Smooth muscle cell (in vitro differentiated cells): ENCODE data around the gene XRRA1. TPM values are rescaled to one million over a fixed set of nuclear protein-coding genes. Genes with fewer than 3 reads are reported as not detected.

Source experiments
- DNase-seq: peaks from one replicate; lab custom pipeline; 2025; ENCODE audit not compliant: unreplicated experiment; lab: John Stamatoyannopoulos, UW
- H2AFZ ChIP-seq: fragments of 200-600 bp; sonication (generic); 2 replicates; pipeline ENCODE4 v1.6.0; 2016; ENCODE audit warnings: antibody characterized with exemption, low read depth, mild to moderate bottlenecking
- H3F3A ChIP-seq: fragments of 200-600 bp; sonication (generic); 2 replicates; pipeline ENCODE4 v1.6.0; 2017; ENCODE audit warnings: antibody characterized with exemption, low read depth
- H3K27ac ChIP-seq: fragments of 200-600 bp; sonication (generic); 2 replicates; pipeline ENCODE4 v1.5.1; 2016; ENCODE audit warnings: low read depth, mild to moderate bottlenecking
- H3K27me3 ChIP-seq: fragments of 200-600 bp; sonication (generic); 2 replicates; pipeline ENCODE4 v1.6.1; 2016; ENCODE audit warnings: low read depth, mild to moderate bottlenecking
- H3K36me3 ChIP-seq: fragments of 200-600 bp; sonication (generic); 2 replicates; pipeline ENCODE4 v1.5.1; 2016; ENCODE audit warnings: low read depth
- H3K4me1 ChIP-seq: fragments of 200-600 bp; sonication (generic); 2 replicates; pipeline ENCODE4 v1.5.1; 2016; ENCODE audit warnings: low read depth
- H3K4me2 ChIP-seq: fragments of 200-600 bp; sonication (generic); 2 replicates; pipeline ENCODE4 v1.6.0; 2016; ENCODE audit warnings: mild to moderate bottlenecking
- H3K4me3 ChIP-seq: fragments of 200-600 bp; sonication (generic); 2 replicates; pipeline ENCODE4 v1.5.1; 2016; ENCODE audit warnings: mild to moderate bottlenecking
- H3K79me2 ChIP-seq: fragments of 200-600 bp; sonication (generic); 2 replicates; pipeline ENCODE4 v1.6.0; 2016; ENCODE audit warnings: low read depth, mild to moderate bottlenecking
- H3K9ac ChIP-seq: fragments of 200-600 bp; sonication (generic); 2 replicates; pipeline ENCODE4 v1.6.0; 2016; ENCODE audit warnings: low read depth
- H3K9me3 ChIP-seq: fragments of 200-600 bp; sonication (generic); replicated peaks from 2 replicates; pipeline ENCODE4 v1.5.1; 2016; ENCODE audit warnings: low read depth
- H4K20me1 ChIP-seq: fragments of 200-600 bp; sonication (generic); 2 replicates; pipeline ENCODE4 v1.6.0; 2016; ENCODE audit warnings: low read depth
- WGBS: methylation state at CpG from one replicate; pipeline ENCODE4 v1.1.7; 2016; ENCODE audit warnings: low lambda C conversion rate; 5-methylcytosine and 5-hydroxymethylcytosine counted together
- polyA plus RNA-seq: library from polyadenylated mRNA; unstranded; fragments of >200 nt; fragmentation: Nextera tagmentation; extraction: Ambion mirVana; gene quantifications from 2 replicates; pipeline ENCODE4 v1.2.1, GENCODE V29; 2016
- total RNA-seq: library from RNA; depleted of rRNA; stranded (reverse); fragments of >200 nt; gene quantifications from 2 replicates; pipeline ENCODE4 v1.2.3, GENCODE V29; 2014
- TF ChIP-seq, protein P1 (sequence below): fragments of 200-600 bp; sonication (generic); IDR thresholded peaks from 2 replicates; pipeline ENCODE4 v1.5.1; 2017; ENCODE audit warnings: borderline replicate concordance, mild to moderate bottlenecking, antibody characterized with exemption; ENCODE audit not compliant: insufficient read depth, poor library complexity, severe bottlenecking

The XRRA1 gene
- total and polyA plus RNA-seq, 2 experiments from 2014 or later = 3.8 to 9.4 TPM

DNA sequence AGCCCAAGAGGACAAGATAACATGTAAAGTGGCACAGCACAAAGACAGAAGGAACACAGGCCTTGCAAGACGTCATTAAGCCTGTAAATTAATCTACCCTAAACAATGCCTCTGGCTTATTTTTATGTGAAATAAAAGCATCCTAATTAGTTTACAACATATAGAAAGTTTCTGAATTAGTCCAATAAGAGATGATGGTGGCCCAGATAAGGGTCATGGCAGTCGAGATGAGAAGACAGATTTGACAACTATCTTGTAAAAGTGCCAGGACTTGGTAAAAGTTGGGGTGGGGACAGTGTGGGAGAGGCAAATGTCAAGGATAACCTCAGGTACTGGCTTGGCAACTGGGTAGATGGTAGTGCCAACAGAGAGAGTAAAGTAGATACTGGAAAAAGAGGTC is 13.6 kb downstream of the XRRA1 start:
- H3K4me1 ChIP-seq = no peaks in the 10 kb centered on the region
- WGBS = 88% methylated on average over 2 of the region's 2 CpGs

DNA sequence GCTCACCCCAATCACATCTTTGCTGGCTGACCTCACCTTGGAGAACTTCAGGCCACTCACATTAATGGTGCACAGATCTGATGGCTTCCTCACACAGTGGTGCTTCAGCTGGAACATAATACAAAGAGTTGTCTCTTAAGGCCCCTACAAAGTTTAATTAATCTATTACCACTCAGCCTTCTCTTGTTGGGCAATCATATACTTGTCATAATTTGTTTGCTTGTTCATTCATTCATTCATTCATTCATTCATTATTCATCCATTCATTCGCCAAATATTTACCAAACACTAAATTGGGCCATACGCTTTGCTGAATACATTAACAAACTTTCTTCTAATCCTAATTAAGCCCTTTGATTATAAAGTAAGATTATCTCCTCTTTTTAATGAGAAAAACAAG is 15.1 kb downstream of the XRRA1 start:
- Histone ChIP-seq H3K4me3 (no peak overlapping the region), H3K9me3 (no peaks in the 10 kb centered on the region), H3F3A (no peaks in the 10 kb centered on the region), H4K20me1 (no peaks in the 10 kb centered on the region), H3K4me2 (no peak overlapping the region), H3K36me3 (no peaks in the 10 kb centered on the region), H2AFZ (no peak overlapping the region), H3K9ac (no peak overlapping the region), H3K79me2 (no peaks in the 10 kb centered on the region), H3K27ac (no peak overlapping the region), H3K27me3 (no peaks in the 10 kb centered on the region), H3K4me1 (no peaks in the 10 kb centered on the region)
- TF ChIP-seq, protein P1, sequence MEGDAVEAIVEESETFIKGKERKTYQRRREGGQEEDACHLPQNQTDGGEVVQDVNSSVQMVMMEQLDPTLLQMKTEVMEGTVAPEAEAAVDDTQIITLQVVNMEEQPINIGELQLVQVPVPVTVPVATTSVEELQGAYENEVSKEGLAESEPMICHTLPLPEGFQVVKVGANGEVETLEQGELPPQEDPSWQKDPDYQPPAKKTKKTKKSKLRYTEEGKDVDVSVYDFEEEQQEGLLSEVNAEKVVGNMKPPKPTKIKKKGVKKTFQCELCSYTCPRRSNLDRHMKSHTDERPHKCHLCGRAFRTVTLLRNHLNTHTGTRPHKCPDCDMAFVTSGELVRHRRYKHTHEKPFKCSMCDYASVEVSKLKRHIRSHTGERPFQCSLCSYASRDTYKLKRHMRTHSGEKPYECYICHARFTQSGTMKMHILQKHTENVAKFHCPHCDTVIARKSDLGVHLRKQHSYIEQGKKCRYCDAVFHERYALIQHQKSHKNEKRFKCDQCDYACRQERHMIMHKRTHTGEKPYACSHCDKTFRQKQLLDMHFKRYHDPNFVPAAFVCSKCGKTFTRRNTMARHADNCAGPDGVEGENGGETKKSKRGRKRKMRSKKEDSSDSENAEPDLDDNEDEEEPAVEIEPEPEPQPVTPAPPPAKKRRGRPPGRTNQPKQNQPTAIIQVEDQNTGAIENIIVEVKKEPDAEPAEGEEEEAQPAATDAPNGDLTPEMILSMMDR = no peak
- no peak for DNase-seq
- 100% methylated on average over 2 of the region's 2 CpGs for WGBS

More for the DNA sequence above, 13.6 kb downstream of the XRRA1 start:
- TF ChIP-seq, protein P1 = no peak
- Histone ChIP-seq H3K36me3 (no peaks in the 10 kb centered on the region), H3K4me2 (no peak overlapping the region), H4K20me1 (no peaks in the 10 kb centered on the region), H3K9me3 (no peaks in the 10 kb centered on the region), H3K27me3 (no peaks in the 10 kb centered on the region), H3K27ac (no peak overlapping the region), H3F3A (no peaks in the 10 kb centered on the region), H2AFZ (no peak overlapping the region), H3K4me3 (no peak overlapping the region), H3K79me2 (no peaks in the 10 kb centered on the region), H3K9ac (no peak overlapping the region)
- DNase-seq = no peak

DNA sequence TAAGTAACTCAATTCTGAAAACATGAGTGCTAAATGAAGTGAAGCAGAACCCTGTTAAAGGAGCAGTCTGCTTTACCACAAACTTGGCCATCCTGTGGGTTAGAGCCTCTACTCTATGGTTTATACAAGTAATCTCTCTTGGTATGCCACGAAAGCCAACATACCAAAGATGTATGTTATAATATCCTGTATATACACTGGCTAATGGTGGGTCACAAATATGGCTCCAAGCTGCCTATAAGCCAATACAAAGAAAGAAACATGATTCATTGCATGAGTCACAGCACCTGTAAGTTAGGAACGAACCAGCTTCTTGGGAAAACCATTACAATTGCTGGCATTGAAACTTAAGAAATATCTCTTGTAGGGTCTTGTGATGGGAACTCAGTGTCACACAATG is 16.1 kb downstream of the XRRA1 start:
- H3K4me2 ChIP-seq = no peak overlapping the region
- H3K4me1 ChIP-seq = no peaks in the 10 kb centered on the region
- no peaks in the 10 kb centered on the region for H3K27me3 ChIP-seq
- DNase-seq = no peak
- H4K20me1 ChIP-seq = no peaks in the 10 kb centered on the region
- WGBS = 63% methylated on average over 2 of the region's 2 CpGs
- no peaks in the 10 kb centered on the region for H3F3A ChIP-seq
- no peaks in the 10 kb centered on the region for H3K9me3 ChIP-seq
- no peaks in the 10 kb centered on the region for H3K36me3 ChIP-seq
- no peak overlapping the region for H2AFZ ChIP-seq
- no peaks in the 10 kb centered on the region for H3K79me2 ChIP-seq
- H3K27ac ChIP-seq = no peak overlapping the region
- H3K4me3 ChIP-seq = no peak overlapping the region
- H3K9ac ChIP-seq = no peak overlapping the region
- TF ChIP-seq, protein P1 = no peak

DNA sequence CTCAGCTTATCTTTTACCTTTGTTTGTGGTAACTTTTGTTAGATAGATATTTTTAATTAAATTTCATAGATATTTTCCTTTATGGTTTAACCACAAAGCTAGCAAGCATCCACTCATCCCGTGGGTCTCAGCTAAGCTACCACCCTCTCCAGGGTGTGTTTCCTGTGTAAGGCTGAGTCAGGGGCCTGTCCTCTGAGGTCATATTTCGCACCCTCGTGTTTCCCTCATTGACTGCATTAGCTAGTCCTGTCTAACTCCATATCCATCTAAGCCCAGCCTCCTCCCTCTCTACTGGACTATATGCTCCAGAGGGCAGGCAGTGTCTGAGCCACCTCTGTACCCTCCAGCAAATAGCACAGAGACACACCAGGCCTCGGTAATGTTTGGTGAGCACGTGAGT is 16.7 kb downstream of the XRRA1 start:
- H3K9ac ChIP-seq = no peak overlapping the region
- no peak overlapping the region for H3K4me3 ChIP-seq
- H3K27me3 ChIP-seq = no peaks in the 10 kb centered on the region
- H3K36me3 ChIP-seq = no peaks in the 10 kb centered on the region
- no peak overlapping the region for H3K27ac ChIP-seq
- no peak overlapping the region for H2AFZ ChIP-seq
- no peak for DNase-seq
- H3F3A ChIP-seq = no peaks in the 10 kb centered on the region
- no peaks in the 10 kb centered on the region for H3K79me2 ChIP-seq
- TF ChIP-seq, protein P1 = no peak
- H3K9me3 ChIP-seq = no peaks in the 10 kb centered on the region
- no peaks in the 10 kb centered on the region for H4K20me1 ChIP-seq
- 67% methylated on average over 5 of the region's 5 CpGs for WGBS
- H3K4me1 ChIP-seq = no peaks in the 10 kb centered on the region
- H3K4me2 ChIP-seq = no peak overlapping the region
